Measurements from ENCODE around the gene OTOF.

DNA sequence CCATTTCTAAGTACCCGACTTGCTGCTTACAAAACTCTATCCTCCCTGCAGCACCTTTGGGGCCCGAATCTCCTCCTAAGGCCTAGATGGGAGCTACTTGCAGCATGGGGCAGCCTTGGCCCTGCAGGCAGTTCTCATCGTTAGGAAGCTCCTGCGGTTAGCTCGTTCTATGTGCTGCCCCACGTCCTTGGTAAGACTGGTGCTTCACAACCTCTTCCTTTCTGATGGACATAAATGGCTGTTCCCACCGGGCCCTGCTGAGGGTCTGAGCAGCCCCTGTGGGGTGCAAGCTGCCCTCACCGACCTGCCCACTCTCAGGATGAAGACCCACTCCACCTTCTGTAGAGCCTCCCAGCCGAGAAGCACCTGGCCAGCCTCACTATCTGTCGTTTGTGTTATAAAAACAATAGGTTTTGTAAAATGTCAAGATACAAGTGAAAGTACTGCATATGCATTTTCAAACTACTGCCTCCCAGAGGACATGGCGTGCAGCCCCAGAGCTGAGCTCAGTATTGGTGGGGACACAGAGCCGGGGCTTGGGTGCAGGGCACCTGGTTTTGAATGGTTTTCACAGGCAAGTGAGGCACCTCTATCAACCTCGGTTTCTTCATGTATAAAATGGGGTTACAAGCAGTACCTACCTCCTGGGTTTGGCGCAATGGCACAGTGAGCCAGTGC, 19.4 kb downstream of the OTOF start:
- TF ChIP-seq, protein P1, sequence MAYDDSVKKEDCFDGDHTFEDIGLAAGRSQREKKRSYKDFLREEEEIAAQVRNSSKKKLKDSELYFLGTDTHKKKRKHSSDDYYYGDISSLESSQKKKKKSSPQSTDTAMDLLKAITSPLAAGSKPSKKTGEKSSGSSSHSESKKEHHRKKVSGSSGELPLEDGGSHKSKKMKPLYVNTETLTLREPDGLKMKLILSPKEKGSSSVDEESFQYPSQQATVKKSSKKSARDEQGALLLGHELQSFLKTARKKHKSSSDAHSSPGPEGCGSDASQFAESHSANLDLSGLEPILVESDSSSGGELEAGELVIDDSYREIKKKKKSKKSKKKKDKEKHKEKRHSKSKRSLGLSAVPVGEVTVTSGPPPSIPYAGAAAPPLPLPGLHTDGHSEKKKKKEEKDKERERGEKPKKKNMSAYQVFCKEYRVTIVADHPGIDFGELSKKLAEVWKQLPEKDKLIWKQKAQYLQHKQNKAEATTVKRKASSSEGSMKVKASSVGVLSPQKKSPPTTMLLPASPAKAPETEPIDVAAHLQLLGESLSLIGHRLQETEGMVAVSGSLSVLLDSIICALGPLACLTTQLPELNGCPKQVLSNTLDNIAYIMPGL (CRISPR knock-in tag; IDR thresholded peaks at IDR 0.05; ENCODE audit: borderline replicate concordance in 1 of 2, low read depth in 1 of 2) = no peak
- TF ChIP-seq ZNF776 (CRISPR knock-in tag; IDR thresholded peaks at IDR 0.05) = no peak
- TF ChIP-seq, protein P2, sequence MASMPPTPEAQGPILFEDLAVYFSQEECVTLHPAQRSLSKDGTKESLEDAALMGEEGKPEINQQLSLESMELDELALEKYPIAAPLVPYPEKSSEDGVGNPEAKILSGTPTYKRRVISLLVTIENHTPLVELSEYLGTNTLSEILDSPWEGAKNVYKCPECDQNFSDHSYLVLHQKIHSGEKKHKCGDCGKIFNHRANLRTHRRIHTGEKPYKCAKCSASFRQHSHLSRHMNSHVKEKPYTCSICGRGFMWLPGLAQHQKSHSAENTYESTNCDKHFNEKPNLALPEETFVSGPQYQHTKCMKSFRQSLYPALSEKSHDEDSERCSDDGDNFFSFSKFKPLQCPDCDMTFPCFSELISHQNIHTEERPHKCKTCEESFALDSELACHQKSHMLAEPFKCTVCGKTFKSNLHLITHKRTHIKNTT (CRISPR knock-in tag; IDR thresholded peaks at IDR 0.05) = no peak
- TF ChIP-seq GATAD1 (CRISPR knock-in tag; IDR thresholded peaks at IDR 0.05) = no peak
- TF ChIP-seq, protein P3, sequence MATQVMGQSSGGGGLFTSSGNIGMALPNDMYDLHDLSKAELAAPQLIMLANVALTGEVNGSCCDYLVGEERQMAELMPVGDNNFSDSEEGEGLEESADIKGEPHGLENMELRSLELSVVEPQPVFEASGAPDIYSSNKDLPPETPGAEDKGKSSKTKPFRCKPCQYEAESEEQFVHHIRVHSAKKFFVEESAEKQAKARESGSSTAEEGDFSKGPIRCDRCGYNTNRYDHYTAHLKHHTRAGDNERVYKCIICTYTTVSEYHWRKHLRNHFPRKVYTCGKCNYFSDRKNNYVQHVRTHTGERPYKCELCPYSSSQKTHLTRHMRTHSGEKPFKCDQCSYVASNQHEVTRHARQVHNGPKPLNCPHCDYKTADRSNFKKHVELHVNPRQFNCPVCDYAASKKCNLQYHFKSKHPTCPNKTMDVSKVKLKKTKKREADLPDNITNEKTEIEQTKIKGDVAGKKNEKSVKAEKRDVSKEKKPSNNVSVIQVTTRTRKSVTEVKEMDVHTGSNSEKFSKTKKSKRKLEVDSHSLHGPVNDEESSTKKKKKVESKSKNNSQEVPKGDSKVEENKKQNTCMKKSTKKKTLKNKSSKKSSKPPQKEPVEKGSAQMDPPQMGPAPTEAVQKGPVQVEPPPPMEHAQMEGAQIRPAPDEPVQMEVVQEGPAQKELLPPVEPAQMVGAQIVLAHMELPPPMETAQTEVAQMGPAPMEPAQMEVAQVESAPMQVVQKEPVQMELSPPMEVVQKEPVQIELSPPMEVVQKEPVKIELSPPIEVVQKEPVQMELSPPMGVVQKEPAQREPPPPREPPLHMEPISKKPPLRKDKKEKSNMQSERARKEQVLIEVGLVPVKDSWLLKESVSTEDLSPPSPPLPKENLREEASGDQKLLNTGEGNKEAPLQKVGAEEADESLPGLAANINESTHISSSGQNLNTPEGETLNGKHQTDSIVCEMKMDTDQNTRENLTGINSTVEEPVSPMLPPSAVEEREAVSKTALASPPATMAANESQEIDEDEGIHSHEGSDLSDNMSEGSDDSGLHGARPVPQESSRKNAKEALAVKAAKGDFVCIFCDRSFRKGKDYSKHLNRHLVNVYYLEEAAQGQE (IDR thresholded peaks at IDR 0.05; ENCODE audit: borderline replicate concordance in 1 of 2, low read depth in 1 of 2, low read length in 2 of 2) = no peak
- TF ChIP-seq REPIN1 (CRISPR knock-in tag; IDR thresholded peaks at IDR 0.05; ENCODE audit: borderline replicate concordance, low read depth) = no peak
- TF ChIP-seq JUNB (CRISPR knock-in tag; IDR thresholded peaks at IDR 0.05; ENCODE audit: borderline replicate concordance) = no peak
- TF ChIP-seq, protein P4, sequence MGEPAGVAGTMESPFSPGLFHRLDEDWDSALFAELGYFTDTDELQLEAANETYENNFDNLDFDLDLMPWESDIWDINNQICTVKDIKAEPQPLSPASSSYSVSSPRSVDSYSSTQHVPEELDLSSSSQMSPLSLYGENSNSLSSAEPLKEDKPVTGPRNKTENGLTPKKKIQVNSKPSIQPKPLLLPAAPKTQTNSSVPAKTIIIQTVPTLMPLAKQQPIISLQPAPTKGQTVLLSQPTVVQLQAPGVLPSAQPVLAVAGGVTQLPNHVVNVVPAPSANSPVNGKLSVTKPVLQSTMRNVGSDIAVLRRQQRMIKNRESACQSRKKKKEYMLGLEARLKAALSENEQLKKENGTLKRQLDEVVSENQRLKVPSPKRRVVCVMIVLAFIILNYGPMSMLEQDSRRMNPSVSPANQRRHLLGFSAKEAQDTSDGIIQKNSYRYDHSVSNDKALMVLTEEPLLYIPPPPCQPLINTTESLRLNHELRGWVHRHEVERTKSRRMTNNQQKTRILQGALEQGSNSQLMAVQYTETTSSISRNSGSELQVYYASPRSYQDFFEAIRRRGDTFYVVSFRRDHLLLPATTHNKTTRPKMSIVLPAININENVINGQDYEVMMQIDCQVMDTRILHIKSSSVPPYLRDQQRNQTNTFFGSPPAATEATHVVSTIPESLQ (CRISPR knock-in tag; conservative IDR thresholded peaks at IDR 0.05) = no peak
- TF ChIP-seq CHD2 (IDR thresholded peaks at IDR 0.05; ENCODE audit: low read depth, low read length) = no peak

Measured in HepG2 (cell line).